GM19035 (cell line): ENCODE results near the gene TUBA3D.
"Not testable (repeated sequence)": the region's sequence is repeated elsewhere in the genome, so short reads cannot be mapped to it uniquely, and the experiment has no call there.

Source experiments
- ATAC-seq: cut with Tn5 transposase; IDR thresholded peaks from one replicate; pipeline ENCODE4 v1.9.1; 2021; ENCODE audit not compliant: unreplicated experiment

Gene TUBA3D

GRCh38 chr2:131514408-131515166, 38.7 kb downstream of the TUBA3D start:
- peak; percentile 68 for ATAC-seq

- not testable (repeated sequence) for ATAC-seq
Measured at GRCh38 chr2:131515235-131515634, 39.3 kb downstream of the TUBA3D start.

- ATAC-seq: no peak
Measured at GRCh38 chr2:131516011-131516410, 40.1 kb downstream of the TUBA3D start.

- not testable (repeated sequence) for ATAC-seq
Measured at GRCh38 chr2:131516621-131517020, 40.7 kb downstream of the TUBA3D start.

GRCh38 chr2:131517106-131517831, 41.4 kb downstream of the TUBA3D start:
- no peak for ATAC-seq

GRCh38 chr2:131517856-131518255, 41.9 kb downstream of the TUBA3D start:
- not testable (repeated sequence) for ATAC-seq

GRCh38 chr2:131518531-131518930, 42.6 kb downstream of the TUBA3D start:
- ATAC-seq: not testable (repeated sequence)

- no peak for ATAC-seq
Measured at GRCh38 chr2:131519466-131519865, 43.5 kb downstream of the TUBA3D start.

GRCh38 chr2:131519871-131520470, 44.1 kb downstream of the TUBA3D start:
- not testable (repeated sequence) for ATAC-seq

GRCh38 chr2:131520526-131520925, 44.6 kb downstream of the TUBA3D start:
- no peak for ATAC-seq

- ATAC-seq: not testable (repeated sequence)
Measured at GRCh38 chr2:131521524-131521923, 45.6 kb downstream of the TUBA3D start.

- ATAC-seq: no peak
Measured at GRCh38 chr2:131521961-131522781, 46.3 kb downstream of the TUBA3D start.

GRCh38 chr2:131525256-131525655, 49.3 kb downstream of the TUBA3D start:
- ATAC-seq: not testable (repeated sequence)

- ATAC-seq: peak; percentile 86
Measured at GRCh38 chr2:131527131-131528001, 51.4 kb downstream of the TUBA3D start, which contains the start of gene CCDC74A. TSS of gene CCDC74A (plus strand) at chr2:131527888. CDS start at chr2:131527971, 83 bp downstream.

- ATAC-seq: peak; percentile 52
Measured at GRCh38 chr2:131528981-131529863, 53.3 kb downstream of the TUBA3D start.

GRCh38 chr2:131529864-131530445, 54.0 kb downstream of the TUBA3D start:
- ATAC-seq: not testable (repeated sequence)

- ATAC-seq: not testable (repeated sequence)
Measured at GRCh38 chr2:131530626-131531344, 54.9 kb downstream of the TUBA3D start.
